Activated naive CD8-positive, alpha-beta T cell (primary cell): Measurements from ENCODE around the gene BIRC6.
A peak's percentile ranks its signal among the peaks of the same experiment; 100 is the strongest.
"Not testable (repeated sequence)": the region's sequence is repeated elsewhere in the genome, so short reads cannot be mapped to it uniquely, and the experiment has no call there.

Experiments
- H3K27ac Mint-ChIP-seq: one replicate; pipeline ENCODE4 v1.8.0; 2021; ENCODE audit warnings: mixed read lengths
- H3K27me3 Mint-ChIP-seq: one replicate; pipeline ENCODE4 v1.8.0; 2021; ENCODE audit warnings: mixed read lengths
- H3K36me3 Mint-ChIP-seq: one replicate; pipeline ENCODE4 v1.8.0; 2021; ENCODE audit warnings: mixed read lengths
- H3K4me1 Mint-ChIP-seq: one replicate; pipeline ENCODE4 v1.8.0; 2021; ENCODE audit warnings: low read depth, mixed read lengths
- H3K4me3 Mint-ChIP-seq: one replicate; pipeline ENCODE4 v1.8.0; 2021; ENCODE audit warnings: mild to moderate bottlenecking, mixed read lengths
- H3K9me3 Mint-ChIP-seq: one replicate; pipeline ENCODE4 v1.8.0; 2021; ENCODE audit warnings: low read depth, mixed read lengths

The BIRC6 gene

DNA sequence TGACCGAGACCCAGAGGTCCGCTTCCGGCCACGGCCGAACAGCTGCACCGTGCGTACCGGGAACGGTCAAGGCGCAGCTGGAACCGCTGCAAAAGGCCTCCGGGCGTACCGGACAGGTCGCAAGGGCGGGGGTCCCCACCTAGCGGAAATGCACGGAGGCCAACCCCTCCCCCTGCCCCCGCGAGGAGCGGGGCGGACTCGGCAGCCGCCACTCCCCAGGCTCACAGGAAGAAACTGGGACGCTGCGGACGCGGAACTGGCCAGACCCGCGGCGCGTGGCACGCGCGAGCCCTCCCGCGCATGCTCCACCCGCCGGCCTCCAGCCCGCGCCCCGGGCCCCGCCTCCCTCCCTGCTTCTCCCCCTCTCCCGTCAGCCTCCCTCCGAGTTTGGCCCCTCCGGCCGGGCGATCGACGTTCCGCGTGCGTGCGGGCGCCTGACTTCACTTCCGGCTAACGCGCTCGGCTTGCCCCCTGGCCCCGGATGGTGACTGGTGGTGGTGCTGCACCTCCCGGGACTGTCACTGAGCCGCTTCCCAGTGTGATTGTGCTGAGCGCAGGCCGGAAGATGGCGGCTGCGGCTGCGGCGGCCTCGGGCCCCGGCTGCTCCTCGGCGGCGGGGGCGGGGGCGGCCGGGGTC is at the start of gene BIRC6:
TSS of gene BIRC6 (plus strand) at position 343 of the 637 bp plus-strand sequence. CDS start at position 482, 139 bp downstream.
- Mint-ChIP-seq H3K9me3 (no peaks in the 10 kb centered on the region), H3K27ac (peak within 1 kb of the TSS; percentile 93), H3K4me1 (peaks cover 33% of the 10 kb centered on the region), H3K36me3 (peaks cover 9% of the 10 kb centered on the region), H3K27me3 (no peaks in the 10 kb centered on the region), H3K4me3 (peak within 1 kb of the TSS; percentile 97)

DNA sequence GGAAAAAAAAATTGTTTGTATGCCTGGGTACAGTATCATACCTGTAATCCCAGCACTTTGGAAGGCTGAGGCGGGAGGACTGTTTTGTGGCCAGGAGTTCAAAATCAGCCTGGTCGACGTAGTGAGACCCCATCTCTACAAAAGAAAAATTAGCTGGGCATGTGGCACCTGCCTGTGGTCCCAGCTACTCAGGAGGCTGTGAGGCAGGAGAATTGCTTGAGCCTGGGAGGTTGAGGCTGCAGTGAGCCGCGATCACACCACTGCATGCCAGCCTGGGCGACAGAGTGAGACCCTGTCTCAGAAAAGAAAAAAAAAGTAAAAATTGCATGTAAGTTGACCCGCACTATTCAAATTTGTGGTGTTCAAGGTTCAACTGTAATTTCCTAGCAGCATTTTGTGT is 46.2 kb upstream of the BIRC6 start:
- Mint-ChIP-seq H3K9me3 (no peaks in the 10 kb centered on the region), H3K36me3 (peaks cover 6% of the 10 kb centered on the region), H3K4me3 (no peak overlapping the region), H3K27ac (no peak overlapping the region), H3K27me3 (no peaks in the 10 kb centered on the region), H3K4me1 (no peaks in the 10 kb centered on the region)

- H3K36me3 Mint-ChIP-seq = peaks cover 6% of the 10 kb centered on the region
- H3K9me3 Mint-ChIP-seq = no peaks in the 10 kb centered on the region
- H3K4me3 Mint-ChIP-seq = no peak overlapping the region
- no peak overlapping the region for H3K27ac Mint-ChIP-seq
- no peaks in the 10 kb centered on the region for H3K4me1 Mint-ChIP-seq
- H3K27me3 Mint-ChIP-seq = no peaks in the 10 kb centered on the region
Measured at GRCh38 chr2:32314886-32315285, 41.9 kb upstream of the BIRC6 start.

DNA sequence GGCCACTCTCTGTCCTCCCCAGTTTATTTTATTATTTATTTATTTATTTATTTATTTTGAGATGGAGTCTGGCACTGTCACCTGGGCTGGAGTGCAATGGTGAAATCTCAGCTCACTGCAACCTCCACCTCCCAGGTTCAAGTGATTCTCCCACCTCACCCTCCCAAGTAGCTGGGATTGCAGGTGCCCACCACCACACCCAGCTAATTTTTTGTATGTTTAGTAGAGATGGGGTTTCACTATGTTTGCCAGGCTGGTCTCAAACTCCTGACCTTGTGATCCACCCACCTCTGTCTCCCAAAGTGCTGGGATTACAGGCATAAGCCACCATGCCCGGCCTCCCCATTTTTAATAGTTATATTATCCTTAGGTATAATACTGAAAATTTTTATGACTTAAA is 28.1 kb upstream of the BIRC6 start:
- not testable (repeated sequence) for H3K27ac Mint-ChIP-seq, H3K36me3 Mint-ChIP-seq, H3K27me3 Mint-ChIP-seq, H3K4me1 Mint-ChIP-seq, H3K4me3 Mint-ChIP-seq, H3K9me3 Mint-ChIP-seq

DNA sequence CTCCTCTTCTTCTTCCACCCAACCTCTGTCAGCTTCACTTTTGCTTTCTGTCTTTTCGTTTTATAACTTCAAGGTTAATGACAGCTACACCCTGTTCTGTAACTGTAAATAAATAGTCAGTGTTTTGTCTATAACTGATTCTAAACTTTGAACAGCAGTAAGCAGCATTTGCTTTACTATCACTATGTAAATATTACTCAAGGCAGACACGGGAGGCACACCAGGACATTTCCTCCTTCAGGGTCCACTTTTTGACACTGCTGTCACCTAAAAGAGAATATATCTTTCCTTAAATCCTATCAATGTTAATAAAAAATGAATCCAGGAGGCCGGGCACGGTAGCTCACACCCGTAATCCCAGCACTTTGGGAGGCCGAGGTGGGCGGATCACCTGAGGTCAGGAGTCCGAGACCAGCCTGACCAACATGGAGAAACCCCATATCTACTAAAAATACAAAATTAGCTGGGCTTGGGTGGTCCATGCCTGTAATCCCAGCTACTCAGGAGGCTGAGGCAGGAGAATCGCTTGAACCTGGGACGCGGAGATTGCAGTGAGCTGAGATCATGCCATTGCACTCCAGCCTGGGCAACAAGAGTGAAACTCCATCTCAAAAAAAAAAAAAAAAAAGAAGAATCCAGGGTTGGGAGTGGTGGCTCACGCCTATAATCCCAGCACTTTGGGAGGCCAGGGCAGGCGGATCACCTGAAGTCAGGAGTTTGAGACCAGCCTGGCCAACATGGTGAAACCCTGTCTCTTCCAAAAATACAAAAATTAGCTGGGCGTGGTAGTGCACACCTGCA is 27.4 kb upstream of the BIRC6 start:
- H3K36me3 Mint-ChIP-seq, H3K27ac Mint-ChIP-seq: not testable (repeated sequence)

GRCh38 chr2:32330136-32330535 is 26.7 kb upstream of the BIRC6 start:
- Mint-ChIP-seq H3K4me1 (no peaks in the 10 kb centered on the region), H3K27ac (no peak overlapping the region), H3K9me3 (no peaks in the 10 kb centered on the region), H3K36me3 (peaks cover 9% of the 10 kb centered on the region), H3K4me3 (no peak overlapping the region), H3K27me3 (no peaks in the 10 kb centered on the region)

More for the DNA sequence above, 27.4 kb upstream of the BIRC6 start:
- H3K4me1 Mint-ChIP-seq, H3K4me3 Mint-ChIP-seq, H3K27me3 Mint-ChIP-seq, H3K9me3 Mint-ChIP-seq: not testable (repeated sequence)

DNA sequence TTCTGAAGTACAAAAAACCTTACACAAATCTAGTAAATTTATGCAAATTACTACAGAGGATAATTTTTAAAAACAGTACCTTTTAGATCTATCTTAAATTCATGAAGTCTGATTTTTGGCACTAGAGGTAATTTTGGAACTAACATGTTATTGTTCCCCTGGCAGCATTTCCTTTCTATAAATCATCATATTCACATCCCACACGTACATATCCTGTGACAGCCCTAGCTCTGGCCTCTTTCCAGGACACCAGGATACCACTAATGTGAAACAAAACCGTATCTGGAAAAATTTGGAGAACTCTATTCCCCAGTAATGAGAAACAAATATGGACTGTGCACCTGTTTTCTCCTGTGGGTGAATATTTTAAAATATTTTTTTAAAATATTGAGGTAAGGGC is 14.0 kb upstream of the BIRC6 start:
- H3K4me3 Mint-ChIP-seq = no peak overlapping the region

GRCh38 chr2:32350797-32351196 is 6.0 kb upstream of the BIRC6 start:
- H3K9me3 Mint-ChIP-seq, H3K4me3 Mint-ChIP-seq, H3K4me1 Mint-ChIP-seq, H3K36me3 Mint-ChIP-seq, H3K27ac Mint-ChIP-seq, H3K27me3 Mint-ChIP-seq: not testable (repeated sequence)

More for the DNA sequence above, 14.0 kb upstream of the BIRC6 start:
- no peaks in the 10 kb centered on the region for H3K9me3 Mint-ChIP-seq
- H3K27ac Mint-ChIP-seq = no peak overlapping the region
- H3K4me1 Mint-ChIP-seq = no peaks in the 10 kb centered on the region
- H3K27me3 Mint-ChIP-seq = no peaks in the 10 kb centered on the region
- H3K36me3 Mint-ChIP-seq = no peaks in the 10 kb centered on the region

DNA sequence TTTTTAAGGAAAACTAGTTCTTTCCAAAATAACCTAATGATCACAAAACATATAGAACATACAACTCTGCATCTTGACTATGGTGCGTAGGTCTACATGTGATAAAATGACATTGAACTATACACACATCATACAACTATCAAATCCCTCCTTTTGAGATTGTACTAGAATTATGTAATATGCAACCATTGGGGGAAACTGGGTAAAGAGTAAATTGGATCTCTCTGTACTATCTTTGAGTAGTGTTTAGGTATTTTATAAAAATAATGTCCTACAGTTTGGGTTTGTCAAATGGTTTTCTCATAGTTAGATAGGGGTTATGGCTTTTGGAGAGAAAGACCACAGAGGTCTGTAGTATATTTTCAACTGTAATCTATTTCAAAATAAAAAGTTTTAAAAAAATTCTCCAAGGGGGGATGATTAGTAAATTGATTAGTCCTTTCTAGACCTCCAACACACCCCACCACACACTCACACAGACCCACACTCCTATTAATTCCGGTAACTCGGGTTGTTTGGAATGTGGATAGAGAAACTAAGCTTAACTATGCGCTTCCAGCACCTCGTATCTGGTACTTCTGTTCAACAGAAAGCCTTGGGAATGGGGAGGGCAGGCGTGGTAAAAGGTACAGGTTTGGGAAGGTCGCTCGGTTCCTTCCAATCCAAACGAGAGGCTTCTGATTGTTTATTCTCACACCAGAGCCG is 695 bp upstream of the BIRC6 start:
- Mint-ChIP-seq H3K27ac (peak overlapping the region; percentile 93), H3K4me3 (peak overlapping the region; percentile 89), H3K27me3 (no peaks in the 10 kb centered on the region), H3K9me3 (no peaks in the 10 kb centered on the region), H3K36me3 (peaks cover 5% of the 10 kb centered on the region), H3K4me1 (peaks cover 27% of the 10 kb centered on the region)

GRCh38 chr2:32357318-32358110 is 691 bp downstream of the BIRC6 start:
- peak overlapping the region; percentile 97 for H3K4me3 Mint-ChIP-seq
- peaks cover 9% of the 10 kb centered on the region for H3K36me3 Mint-ChIP-seq
- H3K27ac Mint-ChIP-seq = peak overlapping the region; percentile 80
- no peaks in the 10 kb centered on the region for H3K27me3 Mint-ChIP-seq
- no peaks in the 10 kb centered on the region for H3K9me3 Mint-ChIP-seq
- peaks cover 37% of the 10 kb centered on the region for H3K4me1 Mint-ChIP-seq

DNA sequence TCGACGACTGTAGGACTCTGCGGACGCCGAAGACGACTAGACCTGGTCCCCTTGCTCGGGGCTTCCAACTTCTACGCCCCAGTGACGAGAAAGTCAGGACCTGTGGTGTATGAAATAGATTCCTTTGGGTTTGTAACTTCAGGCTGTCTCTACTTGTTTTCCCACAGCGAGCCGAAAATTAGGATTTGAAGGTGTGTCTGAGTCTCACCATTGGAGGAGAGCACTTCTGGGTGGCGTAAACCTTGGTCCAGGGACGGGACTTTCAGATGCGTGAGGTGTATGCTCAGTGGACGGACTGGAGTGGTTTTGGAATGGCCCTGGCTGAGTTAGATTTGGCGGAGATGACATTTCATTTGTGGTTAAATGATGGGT is 1.3 kb downstream of the BIRC6 start:
- Mint-ChIP-seq H3K27ac (peak overlapping the region; percentile 75), H3K27me3 (no peaks in the 10 kb centered on the region), H3K4me3 (peak overlapping the region; percentile 97), H3K4me1 (peaks cover 41% of the 10 kb centered on the region), H3K36me3 (peaks cover 9% of the 10 kb centered on the region), H3K9me3 (no peaks in the 10 kb centered on the region)

GRCh38 chr2:32360416-32360815 is 3.6 kb downstream of the BIRC6 start:
- Mint-ChIP-seq H3K9me3 (no peaks in the 10 kb centered on the region), H3K4me3 (peak overlapping the region; percentile 3), H3K27ac (no peak overlapping the region), H3K36me3 (peaks cover 9% of the 10 kb centered on the region), H3K27me3 (no peaks in the 10 kb centered on the region), H3K4me1 (peaks cover 57% of the 10 kb centered on the region)

GRCh38 chr2:32362997-32363396 is 6.2 kb downstream of the BIRC6 start:
- not testable (repeated sequence) for H3K36me3 Mint-ChIP-seq, H3K27ac Mint-ChIP-seq, H3K9me3 Mint-ChIP-seq, H3K4me3 Mint-ChIP-seq, H3K27me3 Mint-ChIP-seq
- peaks cover 75% of the 10 kb centered on the region for H3K4me1 Mint-ChIP-seq

- Mint-ChIP-seq H3K4me1 (peaks cover 72% of the 10 kb centered on the region), H3K27me3 (no peaks in the 10 kb centered on the region), H3K36me3 (peaks cover 7% of the 10 kb centered on the region), H3K4me3 (peak overlapping the region; percentile 10), H3K27ac (peak overlapping the region; percentile 41), H3K9me3 (no peaks in the 10 kb centered on the region)
Measured at GRCh38 chr2:32363597-32363996, 6.8 kb downstream of the BIRC6 start.

- Mint-ChIP-seq H3K27ac (peak overlapping the region; percentile 56), H3K4me3 (peak overlapping the region; percentile 19), H3K4me1 (peaks cover 72% of the 10 kb centered on the region)
- not testable (repeated sequence) for H3K36me3 Mint-ChIP-seq, H3K9me3 Mint-ChIP-seq, H3K27me3 Mint-ChIP-seq
Measured at GRCh38 chr2:32364290-32364689, 7.5 kb downstream of the BIRC6 start.
